ENCODE data around the gene SHANK1.

SHANK1 gene

DNA sequence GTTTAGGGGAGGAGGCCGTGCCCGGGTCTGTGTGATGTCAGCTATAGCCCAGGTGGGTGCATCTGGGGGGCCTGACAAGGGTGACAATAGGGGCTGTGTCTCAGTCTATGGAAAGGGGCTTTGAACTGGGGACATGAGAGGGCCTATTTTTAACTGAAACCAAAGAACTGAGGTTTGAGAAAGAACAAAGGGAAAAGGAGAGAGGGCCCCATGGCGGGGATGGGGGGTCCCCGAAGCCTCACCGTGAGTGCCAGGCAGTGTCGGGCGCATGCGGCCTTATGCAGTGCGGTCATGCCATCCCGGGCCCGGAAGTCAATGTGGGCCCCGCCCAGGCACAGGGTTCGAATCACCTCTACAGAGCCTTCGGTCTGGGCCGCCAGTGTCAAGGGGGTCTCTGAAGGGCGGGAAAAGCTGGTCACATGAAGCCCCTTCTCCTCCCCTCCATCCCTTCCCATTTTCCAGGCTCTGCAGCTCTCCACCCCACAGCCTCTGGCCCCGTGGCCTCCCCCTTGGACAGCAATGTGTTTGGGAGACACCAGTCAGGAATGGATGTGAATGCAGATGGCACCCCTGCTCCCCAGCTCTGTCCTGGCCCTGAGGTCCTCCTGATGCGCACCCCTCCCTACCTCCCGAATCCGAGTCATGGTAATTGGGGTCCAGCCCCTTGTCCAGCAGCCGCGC, 5.9 kb downstream of the SHANK1 start:
- TF ChIP-seq, protein P1, sequence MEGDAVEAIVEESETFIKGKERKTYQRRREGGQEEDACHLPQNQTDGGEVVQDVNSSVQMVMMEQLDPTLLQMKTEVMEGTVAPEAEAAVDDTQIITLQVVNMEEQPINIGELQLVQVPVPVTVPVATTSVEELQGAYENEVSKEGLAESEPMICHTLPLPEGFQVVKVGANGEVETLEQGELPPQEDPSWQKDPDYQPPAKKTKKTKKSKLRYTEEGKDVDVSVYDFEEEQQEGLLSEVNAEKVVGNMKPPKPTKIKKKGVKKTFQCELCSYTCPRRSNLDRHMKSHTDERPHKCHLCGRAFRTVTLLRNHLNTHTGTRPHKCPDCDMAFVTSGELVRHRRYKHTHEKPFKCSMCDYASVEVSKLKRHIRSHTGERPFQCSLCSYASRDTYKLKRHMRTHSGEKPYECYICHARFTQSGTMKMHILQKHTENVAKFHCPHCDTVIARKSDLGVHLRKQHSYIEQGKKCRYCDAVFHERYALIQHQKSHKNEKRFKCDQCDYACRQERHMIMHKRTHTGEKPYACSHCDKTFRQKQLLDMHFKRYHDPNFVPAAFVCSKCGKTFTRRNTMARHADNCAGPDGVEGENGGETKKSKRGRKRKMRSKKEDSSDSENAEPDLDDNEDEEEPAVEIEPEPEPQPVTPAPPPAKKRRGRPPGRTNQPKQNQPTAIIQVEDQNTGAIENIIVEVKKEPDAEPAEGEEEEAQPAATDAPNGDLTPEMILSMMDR (IDR thresholded peaks at IDR 0.05; ENCODE audit: low read depth, low read length), result no peak
- no peak for DNase-seq (ENCODE audit: extremely low read depth, low read depth)

DNA sequence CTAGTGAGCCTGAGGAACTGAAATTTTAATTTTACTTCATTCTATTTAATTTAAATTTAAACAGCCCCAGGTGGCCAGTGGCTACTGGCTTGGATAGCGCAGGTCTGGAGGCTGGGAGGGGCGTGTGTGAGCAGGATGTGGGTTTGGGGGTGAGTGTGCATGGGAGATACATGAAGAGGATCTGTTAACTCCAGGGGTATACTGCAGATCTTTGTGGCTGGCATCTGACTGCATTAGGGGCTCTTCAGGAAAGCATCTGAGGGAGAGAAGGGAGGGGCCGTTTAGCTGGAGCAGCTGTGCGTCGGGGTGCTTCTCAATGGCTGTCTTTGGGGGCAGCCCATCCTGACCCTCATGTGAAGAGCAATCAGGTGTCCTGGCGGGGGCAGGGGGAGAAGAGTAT, 6.8 kb downstream of the SHANK1 start:
- no peak for DNase-seq (ENCODE audit: extremely low read depth, low read depth)
- TF ChIP-seq, protein P1 (IDR thresholded peaks at IDR 0.05; ENCODE audit: low read depth, low read length), result no peak

DNA sequence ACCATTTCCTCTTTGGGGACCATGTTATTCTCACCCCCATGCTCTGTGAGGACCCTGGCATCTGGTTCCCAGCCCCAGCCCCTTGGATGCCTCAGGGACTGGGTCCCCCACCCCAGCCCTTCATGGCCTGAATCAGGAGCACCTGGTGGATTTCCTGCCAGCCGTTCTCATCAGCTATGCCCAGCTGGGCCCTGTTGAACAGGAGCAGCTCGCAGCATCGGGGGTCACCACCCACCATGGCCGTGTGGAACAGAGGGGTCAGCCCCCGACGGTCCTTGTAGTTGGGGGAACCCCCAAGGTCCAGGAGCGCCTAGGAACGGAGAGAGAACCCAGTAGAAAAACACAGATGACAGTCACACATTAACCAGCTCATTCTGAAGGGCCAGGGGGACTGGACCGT, 7.8 kb downstream of the SHANK1 start:
- TF ChIP-seq, protein P1 (IDR thresholded peaks at IDR 0.05; ENCODE audit: low read depth, low read length), result no peak
- no peak for DNase-seq (ENCODE audit: extremely low read depth, low read depth)

DNA sequence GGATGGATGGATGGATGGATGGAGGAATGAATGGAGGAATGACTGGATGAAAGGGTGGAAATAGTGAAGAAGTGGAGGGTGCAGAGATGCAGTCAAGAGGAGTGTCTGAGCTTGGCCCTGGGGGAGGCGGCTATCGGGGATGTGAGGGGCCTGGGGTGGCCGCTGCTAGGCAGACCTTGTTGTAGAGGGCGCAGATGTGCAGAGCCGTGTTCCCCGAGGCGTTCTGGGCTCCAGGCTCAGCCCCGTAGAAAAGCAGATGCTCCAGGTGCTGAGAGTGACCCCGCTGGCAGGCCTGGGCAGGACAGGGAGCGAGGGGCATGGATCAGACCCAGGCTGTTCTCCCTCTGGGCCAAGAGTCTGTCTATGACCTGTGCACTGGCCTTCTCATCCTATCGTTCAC, 8.4 kb downstream of the SHANK1 start:
- TF ChIP-seq, protein P1 (IDR thresholded peaks at IDR 0.05; ENCODE audit: low read depth, low read length), result no peak
- no peak for DNase-seq (ENCODE audit: extremely low read depth, low read depth)

DNA sequence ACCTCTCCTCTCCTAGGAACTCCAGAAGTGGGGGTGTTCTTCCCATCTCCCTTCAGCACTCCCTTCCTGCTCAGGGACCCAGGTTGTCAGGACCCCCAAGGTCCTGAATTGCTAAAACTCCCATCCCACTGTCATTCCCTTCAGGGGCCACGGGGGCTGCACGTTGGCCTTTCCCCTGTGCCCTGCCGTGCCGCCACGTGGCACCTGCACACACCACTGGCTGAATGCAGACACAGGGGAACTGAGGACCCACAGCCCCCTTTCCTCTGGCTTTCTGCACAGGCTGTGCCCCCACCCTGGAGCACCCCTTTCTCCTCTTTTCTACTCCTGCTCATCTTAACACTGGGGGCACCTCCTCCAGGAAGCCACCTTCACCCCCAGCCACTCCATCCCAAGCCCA, 9.0 kb downstream of the SHANK1 start:
- TF ChIP-seq, protein P1 (IDR thresholded peaks at IDR 0.05; ENCODE audit: low read depth, low read length), result no peak
- no peak for DNase-seq (ENCODE audit: extremely low read depth, low read depth)

DNA sequence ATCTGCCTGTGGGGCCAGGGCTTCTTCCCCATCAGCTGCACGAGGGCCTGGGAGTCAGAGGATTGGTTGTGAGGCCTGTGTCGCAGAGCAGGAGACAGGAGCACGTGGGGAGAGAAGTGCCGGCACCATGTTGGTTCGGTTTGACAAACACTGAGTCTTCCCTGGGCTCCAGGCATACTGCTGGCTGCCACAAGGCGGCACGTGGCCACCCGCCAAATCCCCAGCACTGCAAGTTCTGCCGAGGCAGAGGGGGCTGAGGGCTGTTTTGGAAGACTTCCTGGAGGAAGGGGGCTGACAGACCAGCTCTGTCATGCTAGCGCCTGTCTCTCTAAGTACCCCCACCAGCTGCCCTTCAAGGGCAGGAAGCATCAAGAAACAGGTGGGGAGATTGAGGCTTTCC, 9.5 kb downstream of the SHANK1 start:
- TF ChIP-seq, protein P1 (IDR thresholded peaks at IDR 0.05; ENCODE audit: low read depth, low read length), result no peak; the same call in 1 of the 2 replicates
- DNase-seq (ENCODE audit: extremely low read depth, low read depth), result no peak

DNA sequence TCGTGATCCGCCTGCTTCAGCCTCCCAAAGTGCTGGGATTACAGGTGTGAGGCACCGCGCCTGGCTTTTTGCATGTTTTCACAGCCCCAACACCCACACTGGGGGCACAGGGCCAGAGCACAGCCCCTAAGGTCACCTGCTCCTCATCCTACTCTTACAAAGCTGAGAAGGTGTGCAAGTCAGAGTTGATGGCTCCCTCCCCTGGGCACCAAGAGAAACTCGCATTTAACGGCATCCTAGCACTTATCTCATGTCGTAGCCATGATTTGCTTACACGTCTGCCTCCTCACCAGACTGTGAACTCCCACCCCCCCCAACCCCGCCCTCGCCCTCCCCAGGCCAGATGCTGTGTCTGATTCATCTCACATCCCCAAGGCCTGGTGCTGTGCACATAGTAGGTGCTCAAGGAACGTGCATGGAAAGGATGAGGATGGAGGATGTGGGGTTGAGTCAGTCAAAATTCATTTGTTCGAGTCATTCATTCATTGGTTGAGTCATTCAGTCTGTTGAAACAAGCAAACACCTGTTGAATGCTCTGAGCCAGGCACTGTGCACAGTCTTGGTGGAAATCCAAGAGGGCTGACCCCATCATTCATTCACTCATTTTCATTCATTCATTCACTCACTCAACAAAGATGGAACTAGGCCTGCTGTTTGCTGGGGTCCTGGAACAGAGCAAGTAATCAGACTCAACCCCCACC, 11.3 kb downstream of the SHANK1 start:
- DNase-seq (ENCODE audit: extremely low read depth, low read depth), result no peak
- TF ChIP-seq, protein P1 (IDR thresholded peaks at IDR 0.05; ENCODE audit: low read depth, low read length), result no peak

Measured in AG09319 (cell line).